Measurements from ENCODE around the gene GIGYF2.

DNA sequence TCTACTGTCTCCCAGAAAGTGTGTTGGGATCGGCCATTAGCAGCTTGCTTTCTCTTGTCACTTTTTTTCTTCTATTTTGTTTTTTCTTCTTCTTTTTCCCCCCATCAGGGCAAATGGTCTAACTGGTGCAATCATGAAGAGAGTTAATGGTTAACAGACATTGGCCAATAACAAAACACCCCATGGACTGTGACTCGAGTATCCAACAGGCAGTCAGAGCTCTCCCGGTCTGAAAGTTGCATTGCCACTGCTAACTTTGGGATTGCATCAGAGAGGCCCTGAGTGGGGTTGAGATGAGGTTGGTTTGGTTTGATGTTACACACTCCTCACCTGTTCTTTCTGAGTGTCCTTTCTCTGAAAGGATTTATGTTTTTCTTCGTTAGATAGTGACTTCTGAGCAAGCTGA, 160.0 kb downstream of the GIGYF2 start:
- TF ChIP-seq, protein P1, sequence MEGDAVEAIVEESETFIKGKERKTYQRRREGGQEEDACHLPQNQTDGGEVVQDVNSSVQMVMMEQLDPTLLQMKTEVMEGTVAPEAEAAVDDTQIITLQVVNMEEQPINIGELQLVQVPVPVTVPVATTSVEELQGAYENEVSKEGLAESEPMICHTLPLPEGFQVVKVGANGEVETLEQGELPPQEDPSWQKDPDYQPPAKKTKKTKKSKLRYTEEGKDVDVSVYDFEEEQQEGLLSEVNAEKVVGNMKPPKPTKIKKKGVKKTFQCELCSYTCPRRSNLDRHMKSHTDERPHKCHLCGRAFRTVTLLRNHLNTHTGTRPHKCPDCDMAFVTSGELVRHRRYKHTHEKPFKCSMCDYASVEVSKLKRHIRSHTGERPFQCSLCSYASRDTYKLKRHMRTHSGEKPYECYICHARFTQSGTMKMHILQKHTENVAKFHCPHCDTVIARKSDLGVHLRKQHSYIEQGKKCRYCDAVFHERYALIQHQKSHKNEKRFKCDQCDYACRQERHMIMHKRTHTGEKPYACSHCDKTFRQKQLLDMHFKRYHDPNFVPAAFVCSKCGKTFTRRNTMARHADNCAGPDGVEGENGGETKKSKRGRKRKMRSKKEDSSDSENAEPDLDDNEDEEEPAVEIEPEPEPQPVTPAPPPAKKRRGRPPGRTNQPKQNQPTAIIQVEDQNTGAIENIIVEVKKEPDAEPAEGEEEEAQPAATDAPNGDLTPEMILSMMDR (IDR thresholded peaks at IDR 0.05), result no peak
- no peak for TF ChIP-seq POLR2AphosphoS5 (IDR thresholded peaks at IDR 0.05)

Measured in prostate gland (tissue), 2 donors.